C4-2B (cell line): ENCODE data around the gene UBA1.
"Not testable (repeated sequence)": the region's sequence is repeated elsewhere in the genome, so short reads cannot be mapped to it uniquely, and the experiment has no call there.

Experiments used
- H3K27ac ChIP-seq: fragments of 450-650 bp; 2 replicates; pipeline ENCODE4 v1.5.1; 2017
- ZFX ChIP-seq: fragments of 450-650 bp; IDR thresholded peaks from 2 replicates; pipeline ENCODE4 v1.6.1; 2017
- TF ChIP-seq, protein P1 (sequence below): fragments of 450-650 bp; conservative IDR thresholded peaks from 2 replicates; pipeline ENCODE4 v1.5.1; 2017; ENCODE audit warnings: mild to moderate bottlenecking

The UBA1 gene

DNA sequence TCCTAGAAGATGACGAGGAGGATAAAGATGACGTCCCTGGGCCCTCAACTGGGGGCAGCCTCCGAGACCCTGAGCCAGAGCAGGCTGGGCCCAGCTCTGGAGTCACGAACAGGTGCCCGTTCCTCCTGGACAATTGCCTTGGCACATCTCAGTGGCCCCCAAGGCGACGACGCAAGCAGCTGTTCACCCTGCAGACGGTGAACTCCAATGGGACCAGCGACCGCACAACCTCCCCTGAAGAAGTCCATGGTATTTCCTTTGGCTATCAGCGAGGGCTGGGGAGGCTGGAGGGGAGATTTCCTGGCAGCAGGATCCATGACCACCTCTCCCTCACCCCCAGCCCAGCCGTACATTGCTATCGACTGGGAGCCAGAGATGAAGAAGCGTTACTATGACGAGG, 51.0 kb downstream of the UBA1 start:
- H3K27ac ChIP-seq, result no peak overlapping the region
- no peak for TF ChIP-seq ZFX
- TF ChIP-seq, protein P1, sequence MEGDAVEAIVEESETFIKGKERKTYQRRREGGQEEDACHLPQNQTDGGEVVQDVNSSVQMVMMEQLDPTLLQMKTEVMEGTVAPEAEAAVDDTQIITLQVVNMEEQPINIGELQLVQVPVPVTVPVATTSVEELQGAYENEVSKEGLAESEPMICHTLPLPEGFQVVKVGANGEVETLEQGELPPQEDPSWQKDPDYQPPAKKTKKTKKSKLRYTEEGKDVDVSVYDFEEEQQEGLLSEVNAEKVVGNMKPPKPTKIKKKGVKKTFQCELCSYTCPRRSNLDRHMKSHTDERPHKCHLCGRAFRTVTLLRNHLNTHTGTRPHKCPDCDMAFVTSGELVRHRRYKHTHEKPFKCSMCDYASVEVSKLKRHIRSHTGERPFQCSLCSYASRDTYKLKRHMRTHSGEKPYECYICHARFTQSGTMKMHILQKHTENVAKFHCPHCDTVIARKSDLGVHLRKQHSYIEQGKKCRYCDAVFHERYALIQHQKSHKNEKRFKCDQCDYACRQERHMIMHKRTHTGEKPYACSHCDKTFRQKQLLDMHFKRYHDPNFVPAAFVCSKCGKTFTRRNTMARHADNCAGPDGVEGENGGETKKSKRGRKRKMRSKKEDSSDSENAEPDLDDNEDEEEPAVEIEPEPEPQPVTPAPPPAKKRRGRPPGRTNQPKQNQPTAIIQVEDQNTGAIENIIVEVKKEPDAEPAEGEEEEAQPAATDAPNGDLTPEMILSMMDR, result no peak

DNA sequence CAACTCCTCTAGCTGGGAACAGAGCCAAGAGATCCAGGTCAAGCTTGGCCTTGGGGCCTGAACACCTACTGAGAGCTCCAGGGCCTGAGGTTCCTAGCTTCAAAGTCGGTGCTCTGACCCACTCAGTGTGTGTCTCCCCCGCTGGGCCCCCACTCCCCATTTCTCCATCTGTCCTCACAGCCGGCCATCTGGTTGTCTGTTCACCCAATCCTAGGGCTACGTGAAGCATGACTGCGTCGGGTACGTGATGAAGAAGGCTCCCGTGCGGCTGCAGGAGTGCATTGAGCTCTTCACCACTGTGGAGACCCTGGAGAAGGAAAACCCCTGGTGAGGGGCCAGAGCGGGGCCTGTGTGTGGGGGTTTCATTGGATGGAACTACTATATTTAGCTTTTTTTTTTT, 51.5 kb downstream of the UBA1 start:
- TF ChIP-seq ZFX, result no peak
- TF ChIP-seq, protein P1, result no peak
- no peak overlapping the region for H3K27ac ChIP-seq

DNA sequence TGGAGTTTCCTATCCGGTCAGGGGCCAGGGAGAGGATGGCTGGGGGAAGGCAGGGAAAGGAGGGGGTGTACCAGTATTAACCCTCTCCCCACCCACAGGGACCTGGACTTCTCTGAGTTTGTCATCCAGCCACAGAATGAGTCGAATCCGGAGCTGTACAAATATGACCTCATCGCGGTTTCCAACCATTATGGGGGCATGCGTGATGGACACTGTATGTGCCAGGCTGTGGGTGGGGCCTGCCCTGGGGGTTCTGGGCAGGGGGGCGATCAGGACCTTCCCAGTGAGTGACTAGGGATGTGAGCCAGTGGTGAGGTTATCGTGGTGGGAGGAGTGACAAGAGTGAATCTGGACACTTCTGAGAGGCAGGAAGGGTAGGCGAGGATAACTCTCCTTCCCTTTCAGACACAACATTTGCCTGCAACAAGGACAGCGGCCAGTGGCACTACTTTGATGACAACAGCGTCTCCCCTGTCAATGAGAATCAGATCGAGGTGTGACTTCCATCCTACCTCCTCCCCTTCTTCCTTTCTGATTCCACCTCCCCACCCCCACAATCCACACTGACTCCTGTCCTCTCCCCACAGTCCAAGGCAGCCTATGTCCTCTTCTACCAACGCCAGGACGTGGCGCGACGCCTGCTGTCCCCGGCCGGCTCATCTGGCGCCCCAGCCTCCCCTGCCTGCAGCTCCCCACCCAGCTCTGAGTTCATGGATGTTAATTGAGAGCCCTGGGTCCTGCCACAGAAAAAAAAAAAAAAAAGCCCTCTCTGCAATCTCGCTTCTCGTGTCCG, 53.8 kb downstream of the UBA1 start:
- no peak overlapping the region for H3K27ac ChIP-seq
- TF ChIP-seq, protein P1, result no peak

DNA sequence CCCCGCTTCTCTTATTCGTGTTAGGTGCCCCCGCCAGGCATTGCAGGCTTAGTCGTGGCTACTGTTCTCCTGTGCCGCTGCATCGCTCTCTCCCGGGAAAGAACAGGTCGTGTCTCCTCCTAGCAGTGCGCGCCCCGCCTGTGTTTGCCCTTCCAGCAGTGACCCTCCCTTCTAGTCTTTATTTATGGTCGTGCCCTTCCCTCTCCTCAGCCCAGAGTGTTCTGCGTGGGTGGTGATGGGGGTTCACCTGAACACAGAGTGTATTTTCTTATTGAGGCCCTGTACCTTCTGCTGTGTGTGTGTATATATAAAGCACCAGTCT, 54.3 kb downstream of the UBA1 start:
- no peak overlapping the region for H3K27ac ChIP-seq
- TF ChIP-seq, protein P1, result no peak
- TF ChIP-seq ZFX, result no peak

DNA sequence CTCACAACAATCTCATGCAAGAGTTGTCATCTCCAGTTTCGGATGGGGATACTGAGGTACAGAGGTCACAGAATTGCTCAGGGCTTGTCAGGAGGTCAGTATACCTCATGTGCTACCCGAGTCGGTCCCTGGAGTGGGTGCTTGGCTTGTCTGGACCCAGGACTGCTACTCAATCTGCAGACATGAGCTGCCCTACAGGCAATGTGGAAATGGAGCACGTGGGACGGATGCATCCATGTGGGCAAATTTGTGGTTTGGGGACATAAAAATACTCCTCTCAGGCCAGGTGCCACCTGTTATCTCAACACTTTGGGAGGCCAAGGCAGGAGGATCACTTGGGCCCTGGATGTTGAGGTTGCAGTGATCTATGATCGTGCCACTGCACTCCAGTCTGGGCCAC, 54.9 kb downstream of the UBA1 start:
- TF ChIP-seq ZFX, result no peak
- no peak overlapping the region for H3K27ac ChIP-seq

DNA sequence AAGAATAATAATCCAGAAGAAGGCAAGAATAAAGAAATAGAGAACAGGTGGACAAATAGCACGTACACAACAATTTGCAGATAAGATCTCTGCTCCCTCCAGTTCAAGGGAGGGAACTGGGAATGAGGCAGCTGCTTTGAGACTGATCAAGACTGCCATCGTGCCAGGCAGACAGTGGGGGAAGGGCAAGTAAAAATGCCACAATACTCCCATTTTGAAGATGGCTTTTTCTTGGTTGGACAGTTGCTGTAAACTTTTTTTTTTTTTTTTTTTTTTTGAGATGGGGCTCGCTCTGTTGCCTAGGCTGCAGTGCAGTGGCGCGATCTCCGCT, 56.4 kb downstream of the UBA1 start:
- no peak for TF ChIP-seq ZFX
- TF ChIP-seq, protein P1, result no peak
- no peak overlapping the region for H3K27ac ChIP-seq

DNA sequence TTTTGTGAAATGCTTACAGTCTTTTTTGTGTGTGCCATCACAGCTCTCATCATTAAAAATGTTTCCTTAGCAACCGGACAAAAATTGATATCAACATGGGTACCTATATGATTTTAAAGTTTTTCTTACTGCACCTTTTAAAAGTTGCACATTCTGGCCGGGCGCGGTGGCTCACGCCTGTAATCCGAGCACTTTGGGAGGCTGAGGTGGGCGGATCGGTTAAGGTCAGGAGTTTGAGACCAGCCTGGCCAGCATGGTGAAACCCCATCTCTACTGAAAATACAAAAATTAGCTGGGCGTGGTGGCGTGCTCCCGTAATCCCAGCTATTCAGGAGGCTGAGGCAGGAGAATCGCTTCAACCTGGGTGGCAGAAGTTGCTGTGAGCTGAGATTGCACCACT, 64.0 kb downstream of the UBA1 start:
- H3K27ac ChIP-seq, result not testable (repeated sequence)
